ENCODE results near the gene DCAF7.

DNA sequence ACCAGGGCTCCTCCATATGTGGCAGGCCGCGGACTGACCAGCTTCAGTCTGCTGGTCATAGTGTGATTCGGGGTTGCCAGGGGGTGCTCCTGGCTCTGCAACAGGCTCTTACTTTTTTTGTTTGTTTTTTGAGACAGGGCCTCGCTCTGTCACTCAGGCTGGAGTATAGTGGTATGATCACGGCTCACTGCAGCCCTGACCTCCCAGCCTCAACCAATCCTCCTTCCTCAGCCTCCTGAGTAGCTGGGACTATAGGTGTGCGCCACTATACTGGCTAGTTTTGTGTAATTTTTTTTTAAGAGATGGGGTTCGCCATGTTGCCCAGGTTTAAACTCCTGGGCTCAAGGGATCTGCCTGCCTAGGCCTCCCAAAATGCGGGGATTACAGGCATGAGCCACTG lies 38.9 kb upstream of the DCAF7 start:
- TF ChIP-seq, protein P1, sequence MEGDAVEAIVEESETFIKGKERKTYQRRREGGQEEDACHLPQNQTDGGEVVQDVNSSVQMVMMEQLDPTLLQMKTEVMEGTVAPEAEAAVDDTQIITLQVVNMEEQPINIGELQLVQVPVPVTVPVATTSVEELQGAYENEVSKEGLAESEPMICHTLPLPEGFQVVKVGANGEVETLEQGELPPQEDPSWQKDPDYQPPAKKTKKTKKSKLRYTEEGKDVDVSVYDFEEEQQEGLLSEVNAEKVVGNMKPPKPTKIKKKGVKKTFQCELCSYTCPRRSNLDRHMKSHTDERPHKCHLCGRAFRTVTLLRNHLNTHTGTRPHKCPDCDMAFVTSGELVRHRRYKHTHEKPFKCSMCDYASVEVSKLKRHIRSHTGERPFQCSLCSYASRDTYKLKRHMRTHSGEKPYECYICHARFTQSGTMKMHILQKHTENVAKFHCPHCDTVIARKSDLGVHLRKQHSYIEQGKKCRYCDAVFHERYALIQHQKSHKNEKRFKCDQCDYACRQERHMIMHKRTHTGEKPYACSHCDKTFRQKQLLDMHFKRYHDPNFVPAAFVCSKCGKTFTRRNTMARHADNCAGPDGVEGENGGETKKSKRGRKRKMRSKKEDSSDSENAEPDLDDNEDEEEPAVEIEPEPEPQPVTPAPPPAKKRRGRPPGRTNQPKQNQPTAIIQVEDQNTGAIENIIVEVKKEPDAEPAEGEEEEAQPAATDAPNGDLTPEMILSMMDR (IDR thresholded peaks at IDR 0.05) = no peak
- no peak for TF ChIP-seq EP300 (IDR thresholded peaks at IDR 0.05)
- TF ChIP-seq POLR2AphosphoS5 (IDR thresholded peaks at IDR 0.05) = no peak
